Lung (tissue), 12 donors: Measurements from ENCODE around the gene ANKRD28. TPM values are rescaled to one million over a fixed set of nuclear protein-coding genes. Genes with fewer than 3 reads are reported as not detected.

ENCODE experiments used
- ATAC-seq: fragments of 200-7000 bp; cut with Tn5 transposase; one replicate; pipeline ENCODE4 v1.9.1; 2020; ENCODE audit warnings: moderate number of reproducible peaks; ENCODE audit not compliant: insufficient read depth, low FRiP score
- DNase-seq, 3 donors: peaks; one replicate each; pipeline ENCODE4 v3.0.0-alpha.2; 2013 to 2017
- H3K27ac ChIP-seq, 2 donors: one replicate each; pipeline ENCODE4 v1.5.1; 2013; ENCODE audit warnings: mild to moderate bottlenecking in 2 of 2, moderate library complexity in 2 of 2, control low read depth in 1 of 2, inconsistent platforms in 1 of 2, low read depth in 1 of 2, low read length in 1 of 2
- H3K27me3 ChIP-seq, 3 donors: one replicate each; pipeline ENCODE4 v1.5.1; 2013; ENCODE audit warnings: low read length in 2 of 3; ENCODE audit not compliant: control insufficient read depth in 3 of 3, insufficient read depth in 3 of 3
- H3K36me3 ChIP-seq, 4 donors: one replicate each; pipeline ENCODE4 v1.5.1; 2013; ENCODE audit warnings: low read length in 4 of 4, mild to moderate bottlenecking in 1 of 4, moderate library complexity in 1 of 4; ENCODE audit not compliant: control insufficient read depth in 4 of 4, insufficient read depth in 4 of 4
- H3K4me1 ChIP-seq, 5 donors: one replicate each; pipeline ENCODE4 v1.5.1; 2013; ENCODE audit warnings: low read length in 5 of 5, mild to moderate bottlenecking in 2 of 5, moderate library complexity in 1 of 5; ENCODE audit not compliant: control insufficient read depth in 5 of 5, insufficient read depth in 5 of 5
- H3K4me3 ChIP-seq: one replicate; pipeline ENCODE4 v1.5.1; 2013; ENCODE audit warnings: mild to moderate bottlenecking, control low read depth, moderate library complexity
- H3K9ac ChIP-seq, 2 donors: one replicate each; pipeline ENCODE4 v1.5.1; 2013; ENCODE audit warnings: low read length in 2 of 2, control low read depth in 1 of 2; ENCODE audit not compliant: insufficient read depth in 1 of 2
- H3K9me3 ChIP-seq, 4 donors: one replicate each; pipeline ENCODE4 v1.5.1; 2013; ENCODE audit warnings: low read length in 3 of 4, mild to moderate bottlenecking in 1 of 4, moderate library complexity in 1 of 4; ENCODE audit not compliant: control insufficient read depth in 4 of 4, insufficient read depth in 3 of 4
- WGBS, 2 donors: extraction: QIAGEN DNeasy Blood & Tissue Kit; methylation state at CpG; one replicate each; pipeline ENCODE4 v1.1.7; 2013; 5-methylcytosine and 5-hydroxymethylcytosine counted together
- polyA plus RNA-seq, 2 donors: library from polyadenylated mRNA; stranded (reverse); fragments of 200-250 nt; gene quantifications; one replicate each; pipeline ENCODE4 v1.2.1, GENCODE V29; 2013
- total RNA-seq, 2 donors: library from RNA; depleted of rRNA in 1 of 2; stranded (reverse); fragments of >200 nt in 1 of 2; gene quantifications; one replicate each; pipeline ENCODE4 v1.2.1, GENCODE V29; 2014 to 2021
- TF ChIP-seq, protein P1 (sequence below): IDR thresholded peaks from 2 replicates; pipeline ENCODE4 v1.5.1; 2012; ENCODE audit warnings: mild to moderate bottlenecking; ENCODE audit errors: control extremely low read depth, extremely low read depth
- donor health status: control.
- donor health status: control.
- donor health status: Bipolar disorder and iron deficiency.
- donor health status: healthy.
- donor health status: DM: yes; HTN: yes; CAD: no.

ANKRD28 gene
- total and polyA plus RNA-seq, 4 donors, result 11.1 to 66.7 (median 39.2) TPM

DNA sequence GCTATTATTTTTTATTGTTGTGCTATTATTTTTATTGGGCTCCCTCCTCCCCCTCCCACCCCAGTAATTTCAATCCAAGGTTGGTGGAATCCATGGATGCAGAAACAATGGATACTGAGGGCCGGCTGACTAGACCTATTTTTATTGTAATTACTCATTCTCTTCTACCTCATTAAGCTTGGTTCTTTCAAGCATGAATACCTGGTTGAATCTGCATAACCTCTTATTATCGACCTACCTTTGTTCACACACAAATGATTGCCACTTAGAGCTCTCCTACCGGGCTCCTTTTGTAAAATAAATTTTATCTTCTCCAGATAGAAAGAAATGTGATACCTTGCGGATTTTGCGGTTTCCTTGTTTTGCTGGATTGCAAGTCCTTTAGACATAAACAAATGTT lies 164.6 kb downstream of the ANKRD28 start:
- H3K9ac ChIP-seq, result no peak overlapping the region
- WGBS, 2 donors, result 89 to 95% methylated on average over 5 of the region's 5 CpGs
- TF ChIP-seq, protein P1, sequence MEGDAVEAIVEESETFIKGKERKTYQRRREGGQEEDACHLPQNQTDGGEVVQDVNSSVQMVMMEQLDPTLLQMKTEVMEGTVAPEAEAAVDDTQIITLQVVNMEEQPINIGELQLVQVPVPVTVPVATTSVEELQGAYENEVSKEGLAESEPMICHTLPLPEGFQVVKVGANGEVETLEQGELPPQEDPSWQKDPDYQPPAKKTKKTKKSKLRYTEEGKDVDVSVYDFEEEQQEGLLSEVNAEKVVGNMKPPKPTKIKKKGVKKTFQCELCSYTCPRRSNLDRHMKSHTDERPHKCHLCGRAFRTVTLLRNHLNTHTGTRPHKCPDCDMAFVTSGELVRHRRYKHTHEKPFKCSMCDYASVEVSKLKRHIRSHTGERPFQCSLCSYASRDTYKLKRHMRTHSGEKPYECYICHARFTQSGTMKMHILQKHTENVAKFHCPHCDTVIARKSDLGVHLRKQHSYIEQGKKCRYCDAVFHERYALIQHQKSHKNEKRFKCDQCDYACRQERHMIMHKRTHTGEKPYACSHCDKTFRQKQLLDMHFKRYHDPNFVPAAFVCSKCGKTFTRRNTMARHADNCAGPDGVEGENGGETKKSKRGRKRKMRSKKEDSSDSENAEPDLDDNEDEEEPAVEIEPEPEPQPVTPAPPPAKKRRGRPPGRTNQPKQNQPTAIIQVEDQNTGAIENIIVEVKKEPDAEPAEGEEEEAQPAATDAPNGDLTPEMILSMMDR, result no peak
- DNase-seq, result no peak
- no peaks in the 10 kb centered on the region for H3K27me3 ChIP-seq
- ATAC-seq, result no peak
- H3K4me3 ChIP-seq, result no peak overlapping the region
- H3K36me3 ChIP-seq, result no peaks in the 10 kb centered on the region
- H3K9me3 ChIP-seq, result no peaks in the 10 kb centered on the region
- H3K27ac ChIP-seq, result no peak overlapping the region
- H3K4me1 ChIP-seq, result peaks cover 0 to 50% (median 11%) of the 10 kb centered on the region in 5 donors

DNA sequence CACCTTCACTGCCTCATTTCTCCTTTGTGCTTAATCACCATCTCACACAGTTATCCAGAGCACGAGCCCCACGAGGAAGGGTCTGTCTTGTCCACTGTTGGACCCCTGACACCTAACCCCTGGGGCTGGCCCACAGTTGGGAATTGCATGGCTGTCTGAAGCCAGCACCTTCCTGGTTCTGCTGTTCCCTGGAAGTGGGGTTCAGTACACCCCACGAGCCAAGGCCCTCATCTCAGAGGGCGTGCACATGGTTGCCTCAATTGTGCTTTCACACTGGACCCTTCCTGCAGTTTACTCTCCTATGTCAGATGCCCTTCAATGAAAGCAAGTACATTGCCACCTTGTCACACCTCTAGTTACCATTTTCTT lies 165.6 kb downstream of the ANKRD28 start:
- Histone ChIP-seq H3K4me3 (no peak overlapping the region), H3K27ac (no peak overlapping the region), H3K4me1 (peaks cover 0 to 50% (median 11%) of the 10 kb centered on the region in 5 donors), H3K9me3 (no peaks in the 10 kb centered on the region), H3K27me3 (no peaks in the 10 kb centered on the region), H3K9ac (no peak overlapping the region), H3K36me3 (no peaks in the 10 kb centered on the region)
- ATAC-seq, result no peak
- DNase-seq, result no peak
- 94 to 96% methylated on average over 4 of the region's 4 CpGs for WGBS, 2 donors
- TF ChIP-seq, protein P1, result no peak

DNA sequence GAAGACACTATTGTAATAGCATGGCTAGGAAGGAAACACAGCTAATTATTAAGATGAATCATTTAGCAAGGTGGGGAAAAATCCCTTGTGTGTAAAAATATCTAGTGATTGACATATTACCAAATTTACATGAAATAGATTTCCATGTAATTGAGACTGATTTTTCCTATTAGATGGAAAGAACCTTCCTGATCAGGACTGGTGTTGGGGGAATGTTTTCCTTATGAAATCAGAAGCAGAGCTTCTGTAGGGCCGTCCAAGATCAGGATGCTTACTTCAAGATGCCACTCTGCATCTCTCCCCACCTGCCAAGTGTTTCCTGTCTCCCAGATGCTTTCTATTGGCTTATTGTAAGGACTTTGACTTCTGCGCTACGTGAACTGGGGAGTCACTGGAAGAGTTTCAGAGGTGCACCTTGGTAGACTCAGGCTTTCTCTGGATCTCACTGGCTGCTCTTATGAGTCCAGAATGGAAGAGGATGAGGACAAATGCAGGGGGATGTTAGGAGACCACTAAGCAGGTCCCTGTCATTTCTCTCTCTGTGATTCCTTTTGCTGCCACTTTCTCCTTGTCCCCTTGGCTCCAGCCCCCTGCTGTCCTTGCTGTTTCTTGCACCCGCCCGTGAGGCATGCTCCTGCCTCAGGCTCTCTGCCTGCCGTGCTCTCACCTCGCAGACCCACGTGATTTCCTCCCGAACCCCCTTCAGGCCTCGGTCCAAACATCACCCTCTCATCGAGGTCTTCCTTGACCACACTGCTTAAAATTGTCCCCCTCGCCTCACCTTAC lies 166.2 kb downstream of the ANKRD28 start:
- peaks cover 0 to 50% (median 11%) of the 10 kb centered on the region in 5 donors for H3K4me1 ChIP-seq
- 83 to 87% methylated on average over 12 of the region's 12 CpGs for WGBS, 2 donors
- no peaks in the 10 kb centered on the region for H3K27me3 ChIP-seq
- H3K27ac ChIP-seq, result peak overlapping the region in 1 of 2 donors; percentile 49
- TF ChIP-seq, protein P1, result no peak
- H3K4me3 ChIP-seq, result no peak overlapping the region
- ATAC-seq (no peak), DNase-seq (peak in 1 of 3 donors; percentile 30)
- no peaks in the 10 kb centered on the region for H3K9me3 ChIP-seq
- H3K36me3 ChIP-seq, result no peaks in the 10 kb centered on the region
- H3K9ac ChIP-seq, result no peak overlapping the region
